MM.1S (cell line): ENCODE results near the gene PGBD5.

Experiments
- CTCF ChIP-seq: fragments of 300-600 bp; sonication (generic); IDR thresholded peaks from 2 replicates; pipeline ENCODE4 v1.5.1; 2016; ENCODE audit warnings: antibody characterized with exemption, low read length, mixed read lengths
- EZH2 ChIP-seq: fragments of 300-600 bp; sonication (generic); optimal IDR thresholded peaks from 2 replicates; pipeline ENCODE3; 2017; ENCODE audit warnings: low read depth, mild to moderate bottlenecking, antibody characterized with exemption, low read length, mixed read lengths
- EZH2phosphoT487 ChIP-seq: fragments of 300-600 bp; sonication (generic); IDR thresholded peaks from 2 replicates; pipeline ENCODE4 v1.6.1; 2018; ENCODE audit warnings: antibody characterized with exemption, low read length

DNA sequence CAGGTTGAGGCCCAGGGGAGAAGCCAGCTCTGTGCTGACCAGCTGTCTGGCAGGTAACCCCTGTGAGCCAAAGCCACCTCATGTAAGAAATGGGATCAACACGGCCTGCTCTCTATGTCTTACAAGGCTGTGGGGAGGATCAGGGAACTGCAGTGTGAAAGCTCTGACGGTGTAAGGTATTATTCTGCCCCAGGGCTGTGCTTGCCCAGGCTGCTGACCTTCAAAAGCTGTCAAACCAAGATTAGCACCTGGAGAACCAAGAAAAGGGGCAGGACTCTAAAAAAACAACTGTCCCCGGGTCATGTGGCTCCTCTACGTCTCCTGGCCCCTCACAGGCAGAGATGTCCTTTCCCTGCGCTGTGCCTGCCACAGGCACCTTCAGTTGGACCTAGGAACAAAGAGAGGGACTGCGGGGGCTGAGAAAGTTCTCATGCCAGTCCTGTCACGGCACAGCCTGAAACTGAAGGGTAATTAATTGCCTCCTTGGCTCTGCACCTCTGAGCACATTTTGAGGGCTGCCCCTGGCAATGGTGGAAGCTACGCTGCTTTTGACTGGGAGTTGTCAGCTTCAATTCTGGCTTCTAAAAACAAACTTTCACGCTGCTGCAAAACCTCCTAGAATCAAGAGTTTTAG, 77.6 kb downstream of the PGBD5 start:
- TF ChIP-seq CTCF: no peak
- TF ChIP-seq EZH2: no peak
- no peak for TF ChIP-seq EZH2phosphoT487
